GM19035 (cell line): ENCODE results near the gene SELENOS.
A peak's percentile ranks its signal among the peaks of the same experiment; 100 is the strongest.

Source experiments
- ATAC-seq: cut with Tn5 transposase; IDR thresholded peaks from one replicate; pipeline ENCODE4 v1.9.1; 2021; ENCODE audit not compliant: unreplicated experiment

Gene SELENOS, protein sequence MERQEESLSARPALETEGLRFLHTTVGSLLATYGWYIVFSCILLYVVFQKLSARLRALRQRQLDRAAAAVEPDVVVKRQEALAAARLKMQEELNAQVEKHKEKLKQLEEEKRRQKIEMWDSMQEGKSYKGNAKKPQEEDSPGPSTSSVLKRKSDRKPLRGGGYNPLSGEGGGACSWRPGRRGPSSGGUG

DNA sequence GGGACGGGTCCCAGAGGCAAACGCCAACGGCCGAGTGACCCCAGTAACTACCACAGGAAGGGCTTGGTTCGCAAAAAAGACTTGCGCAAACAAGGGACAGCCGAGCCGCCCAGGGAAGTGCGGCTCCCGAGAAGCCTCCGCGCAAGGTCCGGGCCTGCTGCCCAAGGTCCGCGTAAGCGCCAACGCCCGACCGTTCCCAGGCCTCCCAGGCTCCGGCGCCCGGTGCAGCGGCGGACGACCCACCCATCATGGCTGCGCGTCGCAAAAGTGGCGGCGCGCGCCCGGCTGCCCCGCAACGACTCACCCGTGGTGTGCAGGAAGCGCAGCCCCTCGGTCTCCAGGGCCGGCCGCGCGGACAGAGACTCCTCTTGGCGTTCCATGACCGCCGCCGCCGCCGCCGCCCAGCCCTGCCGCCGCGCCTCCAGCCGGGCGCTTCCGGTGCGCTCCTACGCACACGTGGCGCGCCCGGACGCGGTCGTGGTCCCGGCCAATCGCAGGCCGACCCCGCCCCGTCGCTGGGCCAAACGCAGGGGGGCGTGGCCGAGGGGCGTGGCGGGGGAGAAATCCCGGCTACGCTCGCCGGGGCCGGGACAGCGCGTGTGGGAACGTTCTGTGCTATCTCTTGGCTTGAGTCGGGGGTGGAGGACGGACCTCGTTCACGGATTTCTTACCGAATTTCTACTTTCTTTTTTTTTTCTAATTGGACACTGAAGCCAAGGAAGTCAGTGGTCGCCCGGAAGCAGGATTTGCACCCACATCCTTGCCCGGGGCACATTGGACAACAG lies at the start of gene SELENOS:
Gene SELENOS, minus strand, starts transcription at position 448 of the 785 bp plus-strand sequence. Its CDS starts 68 bp downstream, at position 380.
- ATAC-seq: peak; percentile 88

DNA sequence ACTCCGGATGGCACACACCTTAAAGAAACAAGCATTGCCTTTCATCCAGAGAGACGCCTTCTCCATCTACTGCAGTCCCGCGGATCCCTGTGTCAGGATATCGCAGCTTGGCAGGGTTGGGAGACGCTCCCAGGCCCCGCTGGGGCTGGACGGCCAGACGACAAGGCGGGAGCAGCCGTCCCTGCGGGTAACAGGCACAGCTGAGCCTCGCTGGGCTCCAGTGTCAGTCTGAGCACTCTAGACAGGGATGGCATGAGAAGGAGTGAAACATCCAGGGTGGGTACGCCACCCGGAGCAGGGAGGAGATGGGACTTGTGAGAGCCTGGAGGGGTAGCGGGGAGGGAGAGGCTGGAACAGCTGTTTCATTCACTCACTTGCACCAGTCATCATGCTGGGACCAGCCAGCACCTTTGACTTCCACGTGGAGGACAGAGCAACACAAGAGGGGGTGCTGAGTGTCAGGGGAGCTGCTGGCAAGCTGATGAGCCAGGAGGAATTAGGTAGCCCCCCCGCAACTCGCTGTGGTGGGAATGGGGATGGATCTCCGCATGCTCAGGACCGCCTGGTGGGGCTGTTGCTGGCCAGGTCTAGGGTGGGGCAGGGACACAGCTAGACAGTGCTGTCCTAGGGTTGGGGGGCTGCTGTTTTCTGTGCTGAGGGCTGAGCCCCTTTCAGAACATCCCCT lies 49.3 kb upstream of the SELENOS start:
- no peak for ATAC-seq

DNA sequence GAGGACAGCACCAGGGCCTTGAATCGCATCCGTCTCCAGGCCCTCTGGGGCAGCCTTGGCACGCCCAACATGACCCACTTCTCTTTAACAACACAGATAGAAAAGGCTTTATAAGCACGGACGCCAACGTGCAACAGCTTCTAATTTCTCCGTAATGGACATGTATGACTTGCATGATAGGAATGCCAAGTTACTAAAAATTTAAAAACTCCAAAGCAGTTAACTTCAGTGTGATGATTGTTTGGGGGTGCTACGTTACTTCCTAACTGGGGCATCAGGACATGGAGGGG lies 48.7 kb upstream of the SELENOS start:
- no peak for ATAC-seq

DNA sequence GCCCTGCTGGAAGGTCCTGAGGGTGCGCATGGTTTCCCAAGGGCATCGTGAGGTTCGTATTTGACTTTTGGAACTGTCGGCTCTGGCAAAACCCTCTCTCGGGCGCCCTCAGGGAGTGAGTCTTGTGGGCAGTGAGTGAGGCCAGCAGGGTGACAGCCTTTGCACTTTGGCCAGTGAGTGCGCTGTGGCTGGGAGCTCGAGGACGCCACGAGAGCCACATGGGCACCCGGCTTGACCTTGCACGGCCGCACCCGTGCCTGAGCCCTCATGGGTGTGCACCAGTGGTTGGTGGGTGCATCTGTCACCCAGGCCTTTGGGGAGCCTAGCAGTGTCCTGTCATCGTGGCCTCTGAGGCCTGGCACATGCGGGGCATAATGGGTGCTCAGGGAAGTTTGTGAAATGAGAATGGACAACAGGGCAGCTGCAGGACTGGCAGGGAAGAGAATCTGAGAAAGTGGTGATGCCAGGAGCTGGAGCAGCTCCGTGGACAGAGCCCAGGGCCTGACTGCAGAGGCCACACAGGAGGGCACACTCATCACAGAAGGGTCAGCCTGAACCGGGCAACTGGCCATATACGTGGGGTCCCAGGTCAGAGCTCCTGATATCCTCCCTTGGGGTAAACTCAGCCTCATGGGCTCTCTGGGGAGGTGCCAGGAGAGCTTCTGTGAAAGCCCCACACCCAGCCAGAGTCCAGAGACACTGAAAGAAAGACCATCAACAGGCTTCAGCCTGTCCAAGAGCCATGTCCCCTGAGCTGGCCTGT lies 48.2 kb upstream of the SELENOS start:
- no peak for ATAC-seq

DNA sequence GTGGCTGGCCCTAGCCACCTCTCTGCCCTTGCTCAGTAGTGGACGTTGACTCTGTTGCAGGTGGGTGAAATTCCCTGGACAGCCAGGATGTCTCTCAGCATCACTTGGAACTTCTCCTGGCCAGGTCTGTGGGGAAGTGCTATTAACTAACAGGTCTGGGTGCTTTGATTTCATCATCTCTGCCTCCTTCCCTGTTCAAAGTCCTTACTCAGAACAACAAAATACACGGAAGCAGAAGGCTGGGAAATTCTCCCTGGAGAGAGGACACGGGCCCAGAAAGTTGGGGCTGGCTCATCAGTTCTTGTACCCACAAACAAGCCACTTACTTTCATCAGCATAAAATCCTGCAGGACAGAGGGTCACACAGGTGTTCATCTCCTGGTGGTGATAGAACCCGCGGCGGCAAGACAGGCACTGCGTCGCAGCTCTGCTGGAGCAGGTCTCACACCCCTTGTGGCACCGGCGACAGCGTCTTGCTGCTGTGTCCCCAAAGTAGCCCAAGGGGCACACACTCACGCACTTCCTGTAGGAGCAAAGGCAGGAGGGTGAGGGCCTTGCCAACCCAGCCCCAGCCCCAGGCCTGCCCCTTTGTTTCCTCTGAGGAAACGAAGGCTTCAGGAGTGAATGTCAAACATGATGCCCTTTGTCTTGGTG lies 47.4 kb upstream of the SELENOS start:
- no peak for ATAC-seq

DNA sequence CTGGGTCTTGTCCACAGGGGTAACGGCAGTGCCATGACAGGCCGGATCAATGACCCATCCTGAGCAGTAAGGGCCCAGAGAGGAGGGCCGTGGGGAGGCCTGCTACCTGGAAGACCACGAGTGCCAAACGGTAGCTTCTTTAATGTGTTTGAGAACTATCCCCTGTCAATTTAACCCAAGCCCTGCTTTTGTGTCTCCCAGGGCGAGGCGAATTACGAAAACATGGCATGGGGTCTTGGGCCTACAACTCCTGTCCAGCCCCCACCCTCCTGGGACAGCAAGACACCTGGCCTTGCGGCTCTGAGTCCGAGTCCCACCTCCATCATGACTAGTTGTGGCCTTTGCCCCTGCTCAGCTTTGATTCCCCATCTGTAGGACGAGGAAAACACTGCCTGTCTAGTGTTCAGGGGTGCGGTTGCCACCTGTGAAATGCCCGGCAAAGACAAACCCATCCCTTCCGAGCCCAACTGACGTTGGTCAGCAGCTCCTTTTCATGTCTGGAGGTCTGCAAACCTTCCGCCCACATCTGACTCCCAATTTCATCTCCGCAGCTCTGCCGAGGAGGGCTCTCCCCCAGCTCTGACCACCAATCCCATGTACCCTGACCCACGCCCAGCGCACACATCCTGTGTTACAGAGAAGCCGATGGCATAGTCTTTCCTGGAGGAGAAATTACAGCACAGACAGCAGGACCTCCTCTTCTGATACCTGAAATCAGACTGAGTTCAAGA lies 46.7 kb upstream of the SELENOS start:
- no peak for ATAC-seq

DNA sequence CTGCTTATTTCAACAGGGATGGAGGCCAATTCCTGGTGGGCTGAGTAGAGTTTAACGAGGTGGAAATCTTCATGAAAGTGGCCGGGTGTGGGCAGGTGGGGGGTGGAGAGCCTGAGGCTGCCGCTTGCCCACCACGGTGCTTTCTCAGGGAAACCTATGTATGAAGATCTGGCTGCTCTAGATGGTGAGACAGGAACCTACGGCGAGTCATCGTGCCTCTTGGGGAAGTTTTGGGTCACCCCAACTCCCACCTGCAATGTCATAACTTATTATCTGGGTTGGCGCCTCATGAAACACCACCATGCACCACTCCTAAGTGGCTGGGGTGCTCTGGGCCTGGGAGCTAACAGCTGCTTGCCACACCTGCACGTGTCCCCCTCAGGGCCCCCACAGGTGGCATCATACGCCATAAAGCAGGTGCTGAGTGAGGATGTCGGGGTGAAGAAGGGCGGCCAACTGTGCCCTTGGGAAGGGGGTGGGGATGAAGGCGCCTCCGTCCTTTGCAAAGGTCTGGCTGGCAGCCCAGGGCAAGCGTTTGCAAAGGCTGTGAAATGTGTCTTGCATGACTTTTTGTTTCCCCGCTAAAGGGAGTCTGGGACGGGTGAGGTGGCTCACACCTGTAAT lies 45.7 kb upstream of the SELENOS start:
- no peak for ATAC-seq

DNA sequence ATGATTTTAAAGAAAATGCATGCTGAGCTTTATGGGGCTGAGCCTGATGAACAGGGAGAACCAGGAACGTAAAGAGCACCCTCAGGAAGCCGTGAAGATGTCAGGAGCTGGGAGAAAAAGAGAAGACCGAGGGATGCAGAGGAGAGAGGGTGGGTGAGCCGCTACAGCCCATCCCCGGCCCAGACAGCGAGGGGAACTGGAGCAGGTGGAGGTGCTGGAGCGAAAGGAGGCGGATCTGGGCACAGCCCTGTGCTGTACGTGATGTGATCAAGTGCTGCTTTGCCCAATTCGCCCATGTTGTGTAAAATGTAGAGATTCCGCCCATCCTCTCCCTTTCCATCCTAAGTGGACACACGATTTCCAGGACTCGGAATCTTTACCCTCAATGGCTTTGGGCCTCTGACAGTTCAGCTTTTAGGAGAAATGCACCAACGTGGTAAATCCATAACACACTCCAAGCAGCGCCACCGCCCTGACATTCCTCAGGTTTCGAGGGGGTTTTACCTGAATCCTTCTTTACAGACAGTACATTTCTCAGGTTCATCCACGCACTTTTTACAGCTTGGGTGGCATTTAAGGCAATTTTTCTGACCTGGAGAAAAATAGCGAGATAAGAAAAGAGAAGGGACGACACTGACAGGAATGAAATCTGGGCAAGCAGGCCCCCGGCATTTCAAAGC lies 44.9 kb upstream of the SELENOS start:
- no peak for ATAC-seq

DNA sequence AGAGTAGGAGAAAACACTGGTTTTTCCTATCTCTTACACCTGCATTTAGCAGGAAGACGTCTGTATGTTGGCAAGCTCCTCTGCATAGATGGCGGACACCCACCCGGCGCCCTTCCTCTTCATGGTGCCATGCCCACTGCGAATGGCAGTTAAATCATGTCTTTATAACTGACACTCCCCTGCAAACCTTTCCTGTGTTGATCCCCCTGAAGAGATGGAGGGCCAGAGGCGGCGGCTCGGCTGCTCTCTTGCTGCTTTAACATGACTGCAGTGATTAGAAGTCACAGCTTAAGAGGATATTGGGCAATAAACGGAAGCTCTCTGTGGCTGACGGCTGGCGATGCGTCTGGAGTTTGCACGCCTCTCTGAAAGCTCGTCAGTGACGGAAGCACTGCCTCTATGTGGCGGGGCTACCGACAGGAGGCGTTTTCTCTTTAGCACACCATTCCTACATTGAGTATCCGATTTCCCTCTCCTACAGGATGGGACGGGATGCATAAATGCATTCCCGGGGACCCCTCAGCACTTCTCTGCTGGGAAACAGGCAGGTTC lies 43.3 kb upstream of the SELENOS start:
- ATAC-seq: no peak

DNA sequence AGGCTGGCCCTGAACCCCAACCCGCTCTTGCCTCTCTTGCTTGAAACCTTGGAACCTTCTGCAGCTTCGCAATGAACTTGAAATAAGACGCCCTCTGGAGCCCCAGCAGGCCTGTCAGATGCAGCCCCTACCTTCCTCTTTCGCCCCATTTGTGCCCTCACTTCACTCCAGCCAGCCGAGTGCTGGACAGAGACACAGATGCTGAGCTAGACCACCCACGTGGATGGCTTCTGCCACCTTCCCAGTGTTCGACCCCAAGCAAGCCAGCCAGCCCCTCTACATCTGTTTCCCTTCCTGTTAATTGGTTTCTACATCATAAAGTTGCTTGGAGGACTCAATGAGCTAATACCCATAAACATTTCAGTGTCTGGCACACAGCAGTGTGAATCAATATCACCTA lies 41.6 kb upstream of the SELENOS start:
- no peak for ATAC-seq

DNA sequence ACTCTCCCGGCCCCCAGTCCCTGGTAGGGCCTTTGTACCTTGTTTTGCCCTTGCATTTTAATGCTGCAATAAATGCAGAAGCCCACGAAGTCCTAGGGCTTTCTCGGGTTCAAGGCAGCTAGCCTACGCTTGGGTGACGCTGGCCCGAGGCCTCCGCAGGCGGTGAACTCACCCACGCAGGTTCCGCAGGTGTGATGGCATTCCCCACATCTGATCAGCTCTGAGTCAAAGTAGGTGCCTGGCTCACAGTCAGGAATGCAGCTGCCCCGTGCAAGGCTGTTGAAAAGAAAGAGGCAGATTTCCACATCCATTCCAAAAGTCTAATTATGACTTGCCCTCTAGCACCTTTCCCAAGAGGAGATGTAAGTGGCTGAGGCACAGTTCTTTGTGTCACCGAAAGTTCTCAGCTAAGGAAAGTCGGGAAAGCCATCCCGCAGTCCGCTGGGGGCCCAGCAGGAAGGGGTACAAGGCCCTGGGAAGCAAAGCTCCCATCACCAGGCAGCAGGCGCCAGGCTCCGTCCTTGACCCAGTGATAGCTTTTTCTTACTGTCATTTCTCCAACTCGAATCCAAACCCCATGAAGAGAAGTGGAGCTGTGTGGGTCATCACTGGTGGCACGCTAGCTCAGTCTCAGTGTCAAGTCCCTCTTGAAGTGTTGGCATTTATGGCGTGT lies 41.0 kb upstream of the SELENOS start:
- no peak for ATAC-seq

DNA sequence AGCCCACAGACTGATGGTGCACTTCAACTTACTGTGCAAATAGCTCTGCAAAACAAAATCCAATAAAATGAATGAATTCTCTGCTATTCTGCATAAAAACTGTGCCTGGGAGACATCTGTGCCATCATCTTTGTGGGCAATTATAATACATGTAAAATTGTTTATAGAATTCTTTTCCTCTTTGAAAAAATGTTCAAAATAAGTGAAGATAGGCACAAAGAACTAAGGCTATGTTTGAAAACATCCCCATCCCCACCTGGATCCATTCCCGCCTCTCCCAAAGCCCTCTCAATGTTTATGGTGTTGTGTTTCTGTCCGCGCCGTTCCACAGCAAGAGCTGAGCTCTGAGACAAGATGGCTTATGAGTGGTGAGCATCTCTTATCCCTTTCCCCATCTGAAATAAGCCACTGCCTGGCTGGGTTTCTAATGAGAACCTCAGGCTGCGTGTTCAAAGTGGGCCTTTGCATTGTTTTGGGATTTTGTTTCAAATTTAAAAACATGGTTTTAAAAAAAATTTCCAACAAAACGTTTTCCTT lies 40.1 kb upstream of the SELENOS start:
- ATAC-seq: no peak

DNA sequence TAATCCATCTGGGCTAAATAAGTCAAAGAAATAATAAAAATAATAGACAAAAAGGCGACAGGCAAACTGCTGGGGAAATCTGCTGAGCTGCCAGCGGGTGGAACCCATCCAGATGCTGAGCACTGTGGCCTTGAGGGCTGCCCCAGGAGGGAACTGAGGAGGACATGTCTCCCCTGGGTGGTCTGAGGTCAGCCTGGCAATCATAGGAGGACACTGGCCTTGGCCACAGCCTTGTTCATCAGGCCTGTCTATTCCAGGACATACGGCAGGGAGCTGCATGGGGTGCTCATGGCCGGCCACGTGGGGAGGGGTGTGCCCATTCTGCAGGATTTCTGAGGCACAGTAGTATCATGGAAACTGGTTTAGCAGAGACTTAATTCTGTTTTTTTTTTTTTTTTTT lies 39.2 kb upstream of the SELENOS start:
- no peak for ATAC-seq

DNA sequence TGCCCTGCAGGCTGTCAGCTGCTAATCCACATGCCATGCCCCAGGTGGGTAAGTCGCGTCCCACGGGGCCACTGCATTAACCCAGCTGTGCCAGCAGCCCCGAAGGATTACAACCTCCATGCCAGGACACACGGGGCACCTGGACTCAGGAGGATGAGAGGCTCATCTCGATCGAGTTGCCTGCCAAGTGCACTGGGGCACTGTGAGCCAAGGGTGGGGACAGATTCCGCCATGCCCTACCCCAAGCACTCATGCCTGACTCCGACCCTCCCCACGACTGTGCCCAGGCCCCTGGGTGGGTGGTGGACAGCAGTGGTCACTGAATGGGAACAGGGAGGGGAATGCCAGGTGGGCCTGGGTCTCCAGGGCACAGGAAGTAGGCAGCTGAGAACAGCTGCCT lies 38.5 kb upstream of the SELENOS start:
- ATAC-seq: no peak

DNA sequence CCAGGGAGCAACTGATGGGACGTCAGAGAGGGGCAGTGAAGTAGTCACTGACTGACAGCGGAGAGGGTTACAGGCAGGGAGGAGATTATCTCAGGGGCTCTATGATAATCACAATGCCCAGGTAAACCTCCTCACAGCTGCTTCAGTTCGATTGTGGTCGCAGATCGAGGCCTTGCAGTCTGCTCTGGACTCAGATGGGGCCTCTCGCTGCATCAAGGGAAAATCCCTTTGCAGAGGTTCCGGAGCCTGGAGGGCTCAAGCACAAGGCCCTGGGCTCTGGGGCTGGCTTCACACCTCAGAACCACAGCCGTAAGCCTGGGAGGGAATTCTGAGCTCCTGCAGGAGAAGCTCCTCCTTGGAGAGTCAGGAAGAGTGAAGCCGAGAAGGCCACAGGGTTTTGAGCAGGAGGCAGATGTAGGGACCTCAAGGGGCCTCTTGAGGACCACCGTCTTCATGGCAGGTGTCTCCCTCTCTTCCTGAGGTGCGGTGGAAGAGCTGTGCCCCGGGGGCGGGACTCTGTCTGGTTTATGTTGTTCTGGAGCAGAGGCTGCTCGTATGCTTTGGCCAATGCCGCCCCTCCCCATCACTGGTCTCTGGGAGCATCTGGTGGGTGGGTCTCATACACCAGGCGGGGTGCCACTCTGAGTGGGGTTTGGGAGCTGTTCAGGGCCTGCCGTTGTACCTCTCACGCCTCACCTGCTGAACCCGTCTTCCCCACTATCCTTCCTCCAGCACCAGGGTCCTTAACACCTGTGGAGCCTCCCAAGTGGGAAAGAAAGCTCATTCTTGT lies 37.2 kb upstream of the SELENOS start:
- ATAC-seq: no peak

DNA sequence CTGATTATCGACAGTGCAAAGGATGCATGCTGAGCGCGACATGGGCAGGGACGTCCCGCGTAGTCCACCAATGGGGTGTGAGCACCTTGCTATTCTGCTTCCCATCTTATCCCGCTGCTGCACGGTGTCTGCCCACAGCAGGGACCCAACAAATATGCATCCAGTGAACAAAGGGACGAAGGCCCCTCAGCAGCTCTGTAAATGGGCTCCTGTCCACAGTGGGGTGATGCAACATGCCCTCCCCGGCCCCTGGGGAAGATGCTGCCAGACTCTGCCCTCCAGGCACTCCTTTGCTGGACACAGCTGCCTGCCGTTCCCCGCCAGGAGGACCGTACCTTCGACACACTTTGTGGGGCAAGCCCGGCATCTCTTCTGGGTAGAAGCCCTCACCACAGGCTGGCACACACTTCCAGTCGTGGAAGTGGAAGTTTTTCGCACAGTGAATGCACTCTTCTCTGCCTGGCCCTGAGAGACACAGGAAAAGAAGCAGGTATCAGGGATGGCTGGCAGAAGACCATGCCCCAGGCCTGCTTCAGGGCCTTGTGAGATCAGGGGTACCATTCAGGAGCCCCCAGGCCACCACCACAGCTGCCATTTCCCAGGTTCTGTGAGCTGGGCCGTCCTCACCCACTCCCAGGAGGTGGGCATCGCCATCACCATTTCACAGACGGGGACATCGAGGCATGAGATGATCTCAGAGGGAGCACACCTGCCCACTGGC lies 35.9 kb upstream of the SELENOS start:
- ATAC-seq: no peak

DNA sequence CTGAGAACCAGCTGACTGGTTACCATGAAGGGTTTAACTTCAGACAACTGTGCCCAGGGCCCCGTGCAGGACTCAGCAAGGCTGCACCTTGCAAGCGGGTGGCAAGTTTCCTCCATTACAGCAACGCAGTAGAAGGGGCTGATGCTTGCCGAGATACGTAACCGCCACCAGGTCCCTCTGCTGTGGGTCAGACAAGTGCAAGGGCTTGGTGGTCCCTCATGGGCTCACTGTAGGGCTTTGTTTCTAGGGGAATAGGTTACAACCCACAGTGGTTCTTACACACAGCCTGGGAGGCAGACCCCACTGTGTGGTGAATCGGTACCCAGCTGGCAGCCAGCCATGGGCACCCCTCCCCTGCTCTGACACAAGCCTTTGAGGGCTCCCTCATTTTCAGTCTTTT lies 33.2 kb upstream of the SELENOS start:
- no peak for ATAC-seq
